Measurements from ENCODE around the gene APBA2.

DNA sequence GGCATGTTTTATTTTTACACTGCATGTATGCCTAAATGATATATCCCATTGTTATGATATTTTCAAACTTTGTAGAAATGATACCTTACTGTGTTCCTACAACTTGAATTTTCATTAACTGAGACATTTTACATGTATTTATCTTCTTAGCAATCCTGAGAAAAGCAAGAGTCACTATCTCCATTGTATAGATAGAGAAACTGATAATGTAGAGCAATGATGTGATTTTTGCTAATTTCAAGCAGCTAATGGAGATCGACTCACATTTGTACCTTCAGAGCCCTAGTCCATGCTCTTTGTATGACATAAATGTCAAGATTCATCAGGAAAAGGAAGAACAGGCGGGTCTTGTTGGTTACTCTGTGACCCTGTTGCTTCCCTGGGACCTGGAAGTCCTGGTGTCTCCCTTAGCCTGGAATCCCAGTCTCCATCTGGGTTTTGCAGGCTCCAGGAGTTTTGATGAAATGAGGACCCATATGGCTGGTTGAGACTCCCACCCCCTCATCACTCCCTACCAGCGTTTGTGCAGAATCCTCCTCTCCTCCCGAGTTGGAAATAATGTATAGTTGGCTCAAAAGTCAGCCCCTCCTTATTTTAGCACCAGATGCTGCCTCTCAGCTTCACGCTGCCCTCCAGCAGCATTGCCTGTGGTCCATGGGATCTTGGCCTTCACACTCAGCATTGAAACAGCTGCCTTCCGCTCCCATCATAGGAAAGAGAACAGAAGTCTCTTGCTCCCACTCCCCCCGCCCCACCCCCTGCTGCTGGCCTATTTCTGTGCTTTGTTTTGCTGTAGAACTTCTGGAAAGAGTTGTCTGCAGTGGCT is 67.1 kb downstream of the APBA2 start:
- TF ChIP-seq, protein P1, sequence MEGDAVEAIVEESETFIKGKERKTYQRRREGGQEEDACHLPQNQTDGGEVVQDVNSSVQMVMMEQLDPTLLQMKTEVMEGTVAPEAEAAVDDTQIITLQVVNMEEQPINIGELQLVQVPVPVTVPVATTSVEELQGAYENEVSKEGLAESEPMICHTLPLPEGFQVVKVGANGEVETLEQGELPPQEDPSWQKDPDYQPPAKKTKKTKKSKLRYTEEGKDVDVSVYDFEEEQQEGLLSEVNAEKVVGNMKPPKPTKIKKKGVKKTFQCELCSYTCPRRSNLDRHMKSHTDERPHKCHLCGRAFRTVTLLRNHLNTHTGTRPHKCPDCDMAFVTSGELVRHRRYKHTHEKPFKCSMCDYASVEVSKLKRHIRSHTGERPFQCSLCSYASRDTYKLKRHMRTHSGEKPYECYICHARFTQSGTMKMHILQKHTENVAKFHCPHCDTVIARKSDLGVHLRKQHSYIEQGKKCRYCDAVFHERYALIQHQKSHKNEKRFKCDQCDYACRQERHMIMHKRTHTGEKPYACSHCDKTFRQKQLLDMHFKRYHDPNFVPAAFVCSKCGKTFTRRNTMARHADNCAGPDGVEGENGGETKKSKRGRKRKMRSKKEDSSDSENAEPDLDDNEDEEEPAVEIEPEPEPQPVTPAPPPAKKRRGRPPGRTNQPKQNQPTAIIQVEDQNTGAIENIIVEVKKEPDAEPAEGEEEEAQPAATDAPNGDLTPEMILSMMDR (IDR thresholded peaks at IDR 0.05): no peak
- no peak for TF ChIP-seq POLR2AphosphoS5 (IDR thresholded peaks at IDR 0.05)
- no peak for TF ChIP-seq EP300 (IDR thresholded peaks at IDR 0.05)
- no peak for TF ChIP-seq POLR2A (IDR thresholded peaks at IDR 0.05)

Data from stomach (tissue), 4 donors.